Breast epithelium (tissue), 3 donors: ENCODE data around the gene PPM1A.

Experiments used
- POLR2A ChIP-seq: fragments of 450-650 bp; IDR thresholded peaks from one replicate; pipeline ENCODE4 v1.6.1; 2016; ENCODE audit warnings: antibody characterized with exemption, mild to moderate bottlenecking, moderate library complexity
- TF ChIP-seq, protein P1 (sequence below), 3 donors: fragments of 450-650 bp; IDR thresholded peaks; one replicate each; pipeline ENCODE4 v1.5.1; 2016 to 2017; ENCODE audit warnings: antibody characterized with exemption in 3 of 3, mild to moderate bottlenecking in 3 of 3, moderate library complexity in 3 of 3

DNA sequence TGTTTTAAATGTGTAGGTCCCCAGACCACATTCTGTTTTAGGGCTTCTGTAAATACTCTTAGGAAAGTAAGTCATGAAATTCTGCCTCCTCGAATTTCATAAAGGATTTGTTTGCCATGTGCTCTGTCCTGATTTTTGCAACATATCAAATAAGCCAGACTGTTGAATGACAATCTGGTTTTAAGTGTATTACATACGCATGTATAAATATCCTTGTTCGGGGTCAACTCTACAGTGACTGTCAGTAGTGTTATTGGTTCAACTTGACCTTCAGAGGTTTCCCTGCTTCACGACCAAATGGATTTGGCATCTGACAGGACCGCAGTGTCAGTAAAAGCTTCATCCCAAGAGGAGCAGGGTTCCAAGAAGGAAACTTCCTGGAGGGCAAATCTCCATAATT lies 52.7 kb downstream of the PPM1A start:
- TF ChIP-seq, protein P1, sequence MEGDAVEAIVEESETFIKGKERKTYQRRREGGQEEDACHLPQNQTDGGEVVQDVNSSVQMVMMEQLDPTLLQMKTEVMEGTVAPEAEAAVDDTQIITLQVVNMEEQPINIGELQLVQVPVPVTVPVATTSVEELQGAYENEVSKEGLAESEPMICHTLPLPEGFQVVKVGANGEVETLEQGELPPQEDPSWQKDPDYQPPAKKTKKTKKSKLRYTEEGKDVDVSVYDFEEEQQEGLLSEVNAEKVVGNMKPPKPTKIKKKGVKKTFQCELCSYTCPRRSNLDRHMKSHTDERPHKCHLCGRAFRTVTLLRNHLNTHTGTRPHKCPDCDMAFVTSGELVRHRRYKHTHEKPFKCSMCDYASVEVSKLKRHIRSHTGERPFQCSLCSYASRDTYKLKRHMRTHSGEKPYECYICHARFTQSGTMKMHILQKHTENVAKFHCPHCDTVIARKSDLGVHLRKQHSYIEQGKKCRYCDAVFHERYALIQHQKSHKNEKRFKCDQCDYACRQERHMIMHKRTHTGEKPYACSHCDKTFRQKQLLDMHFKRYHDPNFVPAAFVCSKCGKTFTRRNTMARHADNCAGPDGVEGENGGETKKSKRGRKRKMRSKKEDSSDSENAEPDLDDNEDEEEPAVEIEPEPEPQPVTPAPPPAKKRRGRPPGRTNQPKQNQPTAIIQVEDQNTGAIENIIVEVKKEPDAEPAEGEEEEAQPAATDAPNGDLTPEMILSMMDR (IDR thresholded peaks at IDR 0.05) = no peak
- no peak for TF ChIP-seq POLR2A
